ENCODE measurements around the gene ZNRF2. TPM values are rescaled to one million over a fixed set of nuclear protein-coding genes. Genes with fewer than 3 reads are reported as not detected.

The ZNRF2 gene
- total RNA-seq, 3 donors from 2014 or later = 8.0 to 9.4 (median 8.3) TPM

- ATAC-seq (no peak), DNase-seq (no peak)
- H3K27me3 Mint-ChIP-seq (ENCODE audit: low read depth) = no peaks in the 10 kb centered on the region
- H3K36me3 Mint-ChIP-seq (ENCODE audit: insufficient read depth) = no peaks in the 10 kb centered on the region
- no peaks in the 10 kb centered on the region for H3K9me3 Mint-ChIP-seq
- H3K4me1 Mint-ChIP-seq (ENCODE audit: low read depth) = peaks cover 69% of the 10 kb centered on the region
- H3K4me3 Mint-ChIP-seq = no peak overlapping the region
Observed at GRCh38 chr7:30309842-30310435, 25.5 kb downstream of the ZNRF2 start.

- DNase-seq (no peak), ATAC-seq (no peak)
- Mint-ChIP-seq H3K36me3 (ENCODE audit: insufficient read depth) (no peaks in the 10 kb centered on the region), H3K27me3 (ENCODE audit: low read depth) (no peaks in the 10 kb centered on the region), H3K4me1 (ENCODE audit: low read depth) (peaks cover 67% of the 10 kb centered on the region), H3K4me3 (no peak overlapping the region), H3K9me3 (no peaks in the 10 kb centered on the region)
Observed at GRCh38 chr7:30310674-30311362, 26.4 kb downstream of the ZNRF2 start.

- Mint-ChIP-seq H3K4me3 (no peak overlapping the region), H3K27me3 (ENCODE audit: low read depth) (no peaks in the 10 kb centered on the region), H3K36me3 (ENCODE audit: insufficient read depth) (no peaks in the 10 kb centered on the region), H3K9me3 (no peaks in the 10 kb centered on the region), H3K4me1 (ENCODE audit: low read depth) (peaks cover 62% of the 10 kb centered on the region)
- no peak for DNase-seq
- ATAC-seq = no peak
Observed at GRCh38 chr7:30312178-30312577, 27.8 kb downstream of the ZNRF2 start.

GRCh38 chr7:30313348-30313747 is 29.0 kb downstream of the ZNRF2 start:
- no peak for ATAC-seq
- Mint-ChIP-seq H3K9me3 (no peaks in the 10 kb centered on the region), H3K27me3 (ENCODE audit: low read depth) (no peaks in the 10 kb centered on the region), H3K4me1 (ENCODE audit: low read depth) (peaks cover 62% of the 10 kb centered on the region), H3K4me3 (no peak overlapping the region), H3K36me3 (ENCODE audit: insufficient read depth) (no peaks in the 10 kb centered on the region)
- DNase-seq = no peak

GRCh38 chr7:30313793-30314192 is 29.4 kb downstream of the ZNRF2 start:
- H3K4me1 Mint-ChIP-seq (ENCODE audit: low read depth) = peaks cover 64% of the 10 kb centered on the region
- H3K4me3 Mint-ChIP-seq = no peak overlapping the region
- H3K27me3 Mint-ChIP-seq (ENCODE audit: low read depth) = no peaks in the 10 kb centered on the region
- DNase-seq = no peak
- ATAC-seq = no peak
- H3K9me3 Mint-ChIP-seq = no peaks in the 10 kb centered on the region
- H3K36me3 Mint-ChIP-seq (ENCODE audit: insufficient read depth) = no peaks in the 10 kb centered on the region

- Mint-ChIP-seq H3K4me3 (no peak overlapping the region), H3K9me3 (no peaks in the 10 kb centered on the region), H3K27me3 (ENCODE audit: low read depth) (no peaks in the 10 kb centered on the region), H3K4me1 (ENCODE audit: low read depth) (peaks cover 67% of the 10 kb centered on the region), H3K36me3 (ENCODE audit: insufficient read depth) (no peaks in the 10 kb centered on the region)
- DNase-seq (no peak), ATAC-seq (no peak)
Observed at GRCh38 chr7:30315589-30315988, 31.2 kb downstream of the ZNRF2 start.

GRCh38 chr7:30320392-30320791 is 36.0 kb downstream of the ZNRF2 start:
- DNase-seq (no peak), ATAC-seq (no peak)
- Mint-ChIP-seq H3K4me1 (ENCODE audit: low read depth) (peaks cover 75% of the 10 kb centered on the region), H3K4me3 (peak overlapping the region; percentile 77), H3K9me3 (no peaks in the 10 kb centered on the region), H3K36me3 (ENCODE audit: insufficient read depth) (peaks cover 2% of the 10 kb centered on the region), H3K27me3 (ENCODE audit: low read depth) (no peaks in the 10 kb centered on the region)

- Mint-ChIP-seq H3K4me1 (ENCODE audit: low read depth) (peaks cover 78% of the 10 kb centered on the region), H3K27me3 (ENCODE audit: low read depth) (no peaks in the 10 kb centered on the region), H3K9me3 (no peaks in the 10 kb centered on the region), H3K36me3 (ENCODE audit: insufficient read depth) (peaks cover 6% of the 10 kb centered on the region), H3K4me3 (peak overlapping the region; percentile 77)
- ATAC-seq = no peak
- DNase-seq = no peak
Observed at GRCh38 chr7:30321089-30321881, 36.9 kb downstream of the ZNRF2 start.

GRCh38 chr7:30321882-30322192 is 37.4 kb downstream of the ZNRF2 start:
- H3K36me3 Mint-ChIP-seq (ENCODE audit: insufficient read depth) = peaks cover 12% of the 10 kb centered on the region
- peak overlapping the region; percentile 77 for H3K4me3 Mint-ChIP-seq
- H3K4me1 Mint-ChIP-seq (ENCODE audit: low read depth) = peaks cover 78% of the 10 kb centered on the region
- H3K9me3 Mint-ChIP-seq = no peaks in the 10 kb centered on the region
- no peak for DNase-seq
- no peaks in the 10 kb centered on the region for H3K27me3 Mint-ChIP-seq (ENCODE audit: low read depth)
- ATAC-seq = no peak

- ATAC-seq (peak; percentile 32 to 43), DNase-seq (no peak)
- Mint-ChIP-seq H3K36me3 (ENCODE audit: insufficient read depth) (peaks cover 15% of the 10 kb centered on the region), H3K9me3 (no peaks in the 10 kb centered on the region), H3K4me1 (ENCODE audit: low read depth) (peaks cover 75% of the 10 kb centered on the region), H3K4me3 (peak overlapping the region; percentile 77), H3K27me3 (ENCODE audit: low read depth) (no peaks in the 10 kb centered on the region)
Observed at GRCh38 chr7:30322271-30323005, 38.0 kb downstream of the ZNRF2 start.

- H3K27me3 Mint-ChIP-seq (ENCODE audit: low read depth) = no peaks in the 10 kb centered on the region
- peaks cover 69% of the 10 kb centered on the region for H3K4me1 Mint-ChIP-seq (ENCODE audit: low read depth)
- peaks cover 15% of the 10 kb centered on the region for H3K36me3 Mint-ChIP-seq (ENCODE audit: insufficient read depth)
- ATAC-seq (peak; percentile 87 to 89), DNase-seq (no peak)
- H3K4me3 Mint-ChIP-seq = peak overlapping the region; percentile 77
- no peaks in the 10 kb centered on the region for H3K9me3 Mint-ChIP-seq
Observed at GRCh38 chr7:30323006-30323355, 38.6 kb downstream of the ZNRF2 start.

GRCh38 chr7:30327813-30328212 is 43.4 kb downstream of the ZNRF2 start:
- H3K9me3 Mint-ChIP-seq = peaks cover 3% of the 10 kb centered on the region
- H3K4me1 Mint-ChIP-seq (ENCODE audit: low read depth) = peaks cover 64% of the 10 kb centered on the region
- H3K4me3 Mint-ChIP-seq = no peak overlapping the region
- no peaks in the 10 kb centered on the region for H3K27me3 Mint-ChIP-seq (ENCODE audit: low read depth)
- peaks cover 19% of the 10 kb centered on the region for H3K36me3 Mint-ChIP-seq (ENCODE audit: insufficient read depth)
- DNase-seq (no peak), ATAC-seq (no peak)

GRCh38 chr7:30328381-30328780 is 44.0 kb downstream of the ZNRF2 start:
- H3K4me3 Mint-ChIP-seq = no peak overlapping the region
- H3K9me3 Mint-ChIP-seq = peaks cover 3% of the 10 kb centered on the region
- ATAC-seq (no peak), DNase-seq (no peak)
- peaks cover 19% of the 10 kb centered on the region for H3K36me3 Mint-ChIP-seq (ENCODE audit: insufficient read depth)
- peaks cover 59% of the 10 kb centered on the region for H3K4me1 Mint-ChIP-seq (ENCODE audit: low read depth)
- H3K27me3 Mint-ChIP-seq (ENCODE audit: low read depth) = no peaks in the 10 kb centered on the region

- H3K4me1 Mint-ChIP-seq (ENCODE audit: low read depth) = peaks cover 64% of the 10 kb centered on the region
- peaks cover 3% of the 10 kb centered on the region for H3K9me3 Mint-ChIP-seq
- H3K4me3 Mint-ChIP-seq = no peak overlapping the region
- no peak for ATAC-seq
- H3K27me3 Mint-ChIP-seq (ENCODE audit: low read depth) = no peaks in the 10 kb centered on the region
- DNase-seq = no peak
- peaks cover 17% of the 10 kb centered on the region for H3K36me3 Mint-ChIP-seq (ENCODE audit: insufficient read depth)
Observed at GRCh38 chr7:30329716-30330115, 45.3 kb downstream of the ZNRF2 start.
